ENCODE data around the gene FIGNL2.

Gene FIGNL2, protein sequence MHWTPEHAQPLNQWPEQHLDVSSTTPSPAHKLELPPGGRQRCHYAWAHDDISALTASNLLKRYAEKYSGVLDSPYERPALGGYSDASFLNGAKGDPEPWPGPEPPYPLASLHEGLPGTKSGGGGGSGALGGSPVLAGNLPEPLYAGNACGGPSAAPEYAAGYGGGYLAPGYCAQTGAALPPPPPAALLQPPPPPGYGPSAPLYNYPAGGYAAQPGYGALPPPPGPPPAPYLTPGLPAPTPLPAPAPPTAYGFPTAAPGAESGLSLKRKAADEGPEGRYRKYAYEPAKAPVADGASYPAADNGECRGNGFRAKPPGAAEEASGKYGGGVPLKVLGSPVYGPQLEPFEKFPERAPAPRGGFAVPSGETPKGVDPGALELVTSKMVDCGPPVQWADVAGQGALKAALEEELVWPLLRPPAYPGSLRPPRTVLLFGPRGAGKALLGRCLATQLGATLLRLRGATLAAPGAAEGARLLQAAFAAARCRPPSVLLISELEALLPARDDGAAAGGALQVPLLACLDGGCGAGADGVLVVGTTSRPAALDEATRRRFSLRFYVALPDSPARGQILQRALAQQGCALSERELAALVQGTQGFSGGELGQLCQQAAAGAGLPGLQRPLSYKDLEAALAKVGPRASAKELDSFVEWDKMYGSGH
- total RNA-seq: 0.42 to 2.1 (median 1.3) reads per million in 9 experiments

DNA sequence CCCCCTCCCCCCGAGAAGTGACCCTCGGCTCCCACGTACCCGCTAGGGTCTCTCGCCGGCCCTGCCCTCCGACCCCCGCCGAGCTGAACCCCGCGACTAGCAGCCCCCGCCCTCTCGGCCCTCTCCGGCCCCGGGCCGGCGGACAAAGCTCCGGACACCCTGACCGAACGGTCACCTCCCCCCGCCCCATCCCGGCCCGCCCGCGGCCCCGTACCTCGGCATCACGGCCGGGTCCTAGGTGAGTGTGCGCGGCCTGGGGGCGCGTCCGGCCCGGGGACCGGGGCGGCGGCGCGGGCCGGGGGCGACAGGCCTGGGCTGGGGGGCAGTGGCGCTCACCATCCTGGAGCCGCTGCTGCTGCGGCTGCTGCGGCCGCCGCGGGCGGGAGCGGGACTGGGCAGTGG lies at the start of gene FIGNL2:
TSS of gene FIGNL2 (minus strand) at position 393 of the 402 bp plus-strand sequence. CDS start 26,305 bp downstream, outside the sequence.
- no peaks in the 10 kb centered on the region for H3K9me3 Mint-ChIP-seq
- DNase-seq (no peak), ATAC-seq (replicated peaks) (no peak)
- H3K4me1 Mint-ChIP-seq (ENCODE audit: low read depth in 2 of 2): peaks cover 5 to 13% of the 10 kb centered on the region in 2 donors
- peak within 1 kb of the TSS; percentile 63 to 78 for H3K4me3 Mint-ChIP-seq
- peaks cover 50 to 75% of the 10 kb centered on the region in 2 donors for H3K27me3 Mint-ChIP-seq
- no peaks in the 10 kb centered on the region for H3K36me3 Mint-ChIP-seq (ENCODE audit: insufficient read depth)
- H3K27ac Mint-ChIP-seq: no peak within 1 kb of the TSS

DNA sequence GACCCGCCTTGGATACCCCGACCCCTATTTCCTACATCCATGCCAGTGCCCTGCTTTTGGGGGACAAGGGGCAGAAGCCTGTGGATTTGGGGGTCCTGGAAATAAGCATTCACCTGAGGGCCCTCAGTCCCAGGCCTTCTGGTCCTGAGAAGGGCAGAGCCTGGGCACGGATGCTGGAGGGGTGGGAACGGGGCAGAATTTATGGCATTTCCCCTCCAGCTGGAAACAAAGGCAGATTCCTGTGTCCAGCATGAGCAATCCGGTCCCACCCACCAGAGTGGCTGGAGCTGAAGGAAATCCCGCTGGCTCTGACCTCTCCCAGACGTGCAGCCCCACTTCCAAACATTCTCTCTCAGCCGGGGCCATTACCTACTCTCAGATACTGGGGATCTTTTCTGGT lies 48.7 kb upstream of the FIGNL2 start:
- H3K4me1 Mint-ChIP-seq (ENCODE audit: low read depth in 2 of 2): peaks cover 0 to 1% of the 10 kb centered on the region in 2 donors
- no peak overlapping the region for H3K4me3 Mint-ChIP-seq
- H3K36me3 Mint-ChIP-seq (ENCODE audit: insufficient read depth): no peaks in the 10 kb centered on the region
- no peak for DNase-seq
- H3K27me3 Mint-ChIP-seq: peaks cover 40 to 90% of the 10 kb centered on the region in 2 donors
- no peak for ATAC-seq (replicated peaks)
- no peaks in the 10 kb centered on the region for H3K9me3 Mint-ChIP-seq
- no peak overlapping the region for H3K27ac Mint-ChIP-seq

DNA sequence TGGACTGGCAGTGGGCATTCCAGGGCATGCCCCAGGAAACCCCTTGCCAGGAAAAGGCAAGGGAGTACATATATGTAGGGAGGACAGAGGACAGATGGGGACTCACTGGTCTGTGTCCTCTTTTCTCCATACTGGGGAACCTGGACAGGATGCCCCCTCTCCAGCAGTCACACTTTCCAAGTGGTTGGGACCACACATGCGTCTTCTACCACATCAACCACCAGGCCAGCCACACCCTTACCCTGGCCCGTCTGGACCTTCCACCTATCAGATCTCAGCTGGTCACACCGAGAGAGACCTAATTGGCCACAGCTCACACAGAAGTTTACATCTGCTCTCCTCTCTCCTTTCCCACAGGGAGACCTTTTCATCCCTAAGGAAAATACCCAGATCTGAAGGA lies 47.7 kb upstream of the FIGNL2 start:
- no peak overlapping the region for H3K4me3 Mint-ChIP-seq
- ATAC-seq (replicated peaks) (no peak), DNase-seq (no peak)
- H3K36me3 Mint-ChIP-seq (ENCODE audit: insufficient read depth): no peaks in the 10 kb centered on the region
- no peaks in the 10 kb centered on the region for H3K9me3 Mint-ChIP-seq
- H3K4me1 Mint-ChIP-seq (ENCODE audit: low read depth in 2 of 2): peaks cover 0 to 1% of the 10 kb centered on the region in 2 donors
- H3K27me3 Mint-ChIP-seq: peaks cover 33 to 84% of the 10 kb centered on the region in 2 donors
- H3K27ac Mint-ChIP-seq: no peak overlapping the region

DNA sequence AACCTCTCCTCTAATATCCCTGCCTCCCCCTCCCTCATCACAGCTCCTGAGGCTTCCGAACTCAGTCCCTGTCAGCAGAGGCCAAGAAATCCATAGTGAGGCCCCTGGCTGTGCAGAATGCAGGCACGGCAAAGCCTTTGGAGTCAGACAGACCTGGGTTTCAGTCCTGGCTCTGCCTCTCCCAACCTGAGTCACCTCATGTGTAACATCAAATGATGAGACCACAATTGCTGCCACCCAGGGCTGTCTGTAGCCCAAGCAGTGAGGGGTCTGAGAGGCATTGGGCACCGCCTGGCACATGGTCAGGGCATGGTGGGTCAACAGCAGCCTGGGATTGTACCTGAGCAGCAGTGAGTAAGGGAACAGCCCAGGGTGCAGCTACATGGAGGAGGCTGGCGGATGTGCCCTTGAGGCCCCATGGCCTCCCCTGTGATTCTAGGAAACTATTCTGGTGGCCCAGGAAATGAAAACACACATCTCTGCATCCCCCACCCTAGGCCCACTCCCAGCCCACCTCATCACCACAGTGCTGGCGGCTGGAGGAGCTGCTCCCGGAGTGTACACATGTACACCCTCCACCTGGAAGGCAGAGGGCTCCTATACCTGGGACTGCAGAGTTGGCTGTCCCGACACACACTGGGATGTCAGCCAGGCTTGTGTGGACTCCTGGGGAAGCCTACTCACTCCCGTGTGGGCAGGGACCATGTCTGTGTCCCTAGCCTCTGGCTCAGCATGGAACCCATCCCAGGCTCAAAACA lies 47.0 kb upstream of the FIGNL2 start:
- ATAC-seq (replicated peaks) (no peak), DNase-seq (no peak)
- H3K9me3 Mint-ChIP-seq: no peaks in the 10 kb centered on the region
- no peaks in the 10 kb centered on the region for H3K36me3 Mint-ChIP-seq (ENCODE audit: insufficient read depth)
- H3K4me3 Mint-ChIP-seq: no peak overlapping the region
- H3K27me3 Mint-ChIP-seq: peaks cover 30 to 86% of the 10 kb centered on the region in 2 donors
- H3K27ac Mint-ChIP-seq: no peak overlapping the region
- peaks cover 0 to 1% of the 10 kb centered on the region in 2 donors for H3K4me1 Mint-ChIP-seq (ENCODE audit: low read depth in 2 of 2)

DNA sequence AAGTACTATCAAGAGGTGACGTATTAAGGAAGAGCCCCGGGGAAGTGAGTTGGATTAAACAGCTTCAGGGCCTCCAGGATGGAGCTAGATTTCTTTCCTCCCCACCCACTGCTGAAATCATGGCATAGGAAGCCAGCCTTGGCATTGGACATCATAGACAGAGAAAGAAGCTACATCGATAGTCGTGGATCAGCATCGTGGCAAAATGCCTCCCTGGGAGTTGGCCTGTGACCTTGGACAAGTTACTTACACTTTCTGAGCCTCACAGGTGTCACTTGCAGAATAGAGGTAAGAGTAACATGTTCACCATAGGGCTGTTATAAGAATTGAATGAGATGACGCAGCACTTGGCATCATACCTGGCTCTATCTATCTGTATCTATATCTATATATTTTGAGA lies 45.3 kb upstream of the FIGNL2 start:
- no peak for ATAC-seq (replicated peaks)
- Mint-ChIP-seq H3K36me3 (ENCODE audit: insufficient read depth) (no peaks in the 10 kb centered on the region), H3K27me3 (peaks cover 30 to 89% of the 10 kb centered on the region in 2 donors), H3K9me3 (no peaks in the 10 kb centered on the region), H3K27ac (no peak overlapping the region), H3K4me3 (no peak overlapping the region), H3K4me1 (ENCODE audit: low read depth in 2 of 2) (peaks cover 0 to 1% of the 10 kb centered on the region in 2 donors)
- DNase-seq: no peak

DNA sequence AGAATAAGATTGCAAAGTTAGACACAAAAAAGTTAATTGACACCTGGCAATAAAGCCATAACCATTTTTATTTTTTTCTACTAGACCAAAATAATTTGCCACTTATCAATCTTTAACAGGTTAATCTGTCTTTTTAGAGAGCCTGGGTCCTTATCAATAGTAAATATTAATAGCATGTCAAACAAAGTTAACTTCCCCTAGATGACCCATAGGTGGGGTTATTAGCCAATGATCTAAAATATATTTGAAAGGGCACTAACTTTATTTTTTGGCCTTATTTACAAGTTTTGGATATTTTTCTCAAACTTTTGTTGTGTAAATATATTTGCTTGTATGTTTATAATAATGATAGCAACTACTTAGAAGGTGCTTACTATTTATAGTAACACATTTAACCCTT lies 43.3 kb upstream of the FIGNL2 start:
- peaks cover 22 to 81% of the 10 kb centered on the region in 2 donors for H3K27me3 Mint-ChIP-seq
- H3K9me3 Mint-ChIP-seq: no peaks in the 10 kb centered on the region
- DNase-seq: no peak
- H3K4me1 Mint-ChIP-seq (ENCODE audit: low read depth in 2 of 2): peaks cover 0 to 1% of the 10 kb centered on the region in 2 donors
- H3K27ac Mint-ChIP-seq: no peak overlapping the region
- H3K36me3 Mint-ChIP-seq (ENCODE audit: insufficient read depth): no peaks in the 10 kb centered on the region
- ATAC-seq (replicated peaks): no peak
- H3K4me3 Mint-ChIP-seq: no peak overlapping the region

DNA sequence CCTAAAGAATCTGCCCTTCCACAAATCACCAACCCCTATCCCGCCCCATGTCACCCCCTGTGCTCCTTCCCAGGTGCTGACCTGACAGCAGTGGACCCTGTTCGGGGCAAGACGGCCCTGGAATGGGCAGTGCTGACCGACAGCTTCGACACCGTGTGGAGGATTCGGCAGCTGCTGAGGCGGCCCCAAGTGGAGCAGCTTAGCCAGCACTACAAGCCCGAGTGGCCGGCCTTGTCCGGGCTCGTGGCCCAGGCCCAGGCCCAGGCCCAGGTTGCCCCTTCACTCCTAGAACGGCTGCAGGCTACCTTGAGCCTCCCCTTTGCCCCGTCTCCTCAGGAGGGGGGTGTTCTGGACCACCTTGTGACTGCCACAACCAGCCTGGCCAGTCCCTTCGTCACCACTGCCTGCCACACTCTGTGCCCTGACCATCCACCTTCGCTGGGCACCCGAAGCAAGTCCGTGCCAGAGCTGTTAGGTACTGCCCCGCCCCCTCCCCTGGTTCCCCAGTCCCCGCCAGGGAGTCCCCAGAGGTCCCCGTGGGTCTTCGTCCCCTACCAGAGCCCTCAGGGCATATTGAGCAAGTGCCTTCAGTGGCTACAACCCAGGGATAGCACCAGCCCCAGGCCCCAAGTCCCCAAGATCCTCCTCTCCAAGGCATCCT lies 42.1 kb upstream of the FIGNL2 start:
- no peak for DNase-seq
- H3K9me3 Mint-ChIP-seq: no peaks in the 10 kb centered on the region
- peaks cover 7 to 8% of the 10 kb centered on the region in 2 donors for H3K4me1 Mint-ChIP-seq (ENCODE audit: low read depth in 2 of 2)
- peaks cover 12 to 69% of the 10 kb centered on the region in 2 donors for H3K27me3 Mint-ChIP-seq
- no peaks in the 10 kb centered on the region for H3K36me3 Mint-ChIP-seq (ENCODE audit: insufficient read depth)
- no peak for ATAC-seq (replicated peaks)
- H3K27ac Mint-ChIP-seq: no peak overlapping the region
- H3K4me3 Mint-ChIP-seq: no peak overlapping the region

DNA sequence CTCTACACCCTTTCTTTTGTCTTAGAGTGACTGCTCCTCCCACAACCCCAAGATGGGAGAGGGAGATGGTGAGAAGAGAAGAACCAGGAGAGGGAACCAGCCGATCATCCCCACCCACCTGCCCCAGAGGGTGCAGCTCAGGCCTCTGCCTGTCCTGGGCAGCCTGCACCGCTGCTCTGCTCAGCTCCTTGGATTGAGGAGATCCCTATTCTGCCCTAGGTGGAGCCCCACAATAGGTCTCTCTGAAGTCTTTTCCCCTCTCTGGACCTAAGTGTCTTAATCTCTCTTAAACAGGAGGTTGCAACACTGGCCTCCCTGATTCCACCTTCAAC lies 41.6 kb upstream of the FIGNL2 start:
- Mint-ChIP-seq H3K27me3 (peaks cover 7 to 63% of the 10 kb centered on the region in 2 donors), H3K4me1 (ENCODE audit: low read depth in 2 of 2) (peaks cover 7 to 8% of the 10 kb centered on the region in 2 donors), H3K27ac (no peak overlapping the region), H3K9me3 (no peaks in the 10 kb centered on the region), H3K36me3 (ENCODE audit: insufficient read depth) (no peaks in the 10 kb centered on the region), H3K4me3 (no peak overlapping the region)
- DNase-seq: no peak
- ATAC-seq (replicated peaks): no peak

DNA sequence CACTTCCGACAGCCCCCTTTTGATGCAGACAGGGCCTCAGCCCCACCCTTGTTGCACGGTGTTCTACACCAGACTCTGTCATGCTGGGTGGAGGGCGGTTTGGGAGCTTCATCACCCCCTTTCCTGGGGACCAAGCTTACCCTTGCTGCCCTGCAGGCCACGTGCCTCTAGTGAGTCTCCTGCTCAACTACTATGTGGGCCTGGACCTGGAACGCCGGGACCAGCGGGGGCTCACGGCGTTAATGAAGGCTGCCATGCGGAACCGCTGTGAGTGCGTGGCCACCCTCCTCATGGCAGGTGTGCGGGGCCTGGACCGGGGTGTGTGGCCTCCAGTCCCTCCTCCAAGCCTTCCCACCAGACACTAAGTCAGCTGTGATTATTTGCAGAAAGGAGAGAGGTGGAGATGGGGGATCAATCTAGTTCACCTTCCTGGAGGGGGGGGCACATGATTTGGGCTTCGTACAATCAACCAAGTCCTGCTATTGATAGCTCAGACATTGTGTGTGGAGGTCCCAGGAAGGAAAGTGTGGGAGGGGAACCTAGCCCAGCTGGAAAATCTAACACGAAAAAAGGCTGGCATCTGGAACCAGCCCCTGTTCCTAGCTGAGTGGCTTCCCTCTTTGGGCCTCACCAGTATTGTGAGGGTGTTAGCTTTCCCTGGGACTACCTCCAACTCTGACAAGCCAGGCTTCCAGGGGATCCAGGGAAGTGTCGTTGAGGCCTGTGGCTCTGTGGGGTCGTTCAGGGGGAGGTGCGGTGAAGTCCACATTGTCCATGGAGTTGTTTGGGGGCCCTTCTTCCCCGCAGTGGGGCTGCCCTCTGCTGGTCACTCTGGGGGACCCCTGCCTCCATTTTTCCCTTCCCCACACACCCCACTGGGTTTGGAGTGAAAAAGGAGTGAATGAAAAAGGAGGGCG lies 41.0 kb upstream of the FIGNL2 start:
- ATAC-seq (replicated peaks): no peak

DNA sequence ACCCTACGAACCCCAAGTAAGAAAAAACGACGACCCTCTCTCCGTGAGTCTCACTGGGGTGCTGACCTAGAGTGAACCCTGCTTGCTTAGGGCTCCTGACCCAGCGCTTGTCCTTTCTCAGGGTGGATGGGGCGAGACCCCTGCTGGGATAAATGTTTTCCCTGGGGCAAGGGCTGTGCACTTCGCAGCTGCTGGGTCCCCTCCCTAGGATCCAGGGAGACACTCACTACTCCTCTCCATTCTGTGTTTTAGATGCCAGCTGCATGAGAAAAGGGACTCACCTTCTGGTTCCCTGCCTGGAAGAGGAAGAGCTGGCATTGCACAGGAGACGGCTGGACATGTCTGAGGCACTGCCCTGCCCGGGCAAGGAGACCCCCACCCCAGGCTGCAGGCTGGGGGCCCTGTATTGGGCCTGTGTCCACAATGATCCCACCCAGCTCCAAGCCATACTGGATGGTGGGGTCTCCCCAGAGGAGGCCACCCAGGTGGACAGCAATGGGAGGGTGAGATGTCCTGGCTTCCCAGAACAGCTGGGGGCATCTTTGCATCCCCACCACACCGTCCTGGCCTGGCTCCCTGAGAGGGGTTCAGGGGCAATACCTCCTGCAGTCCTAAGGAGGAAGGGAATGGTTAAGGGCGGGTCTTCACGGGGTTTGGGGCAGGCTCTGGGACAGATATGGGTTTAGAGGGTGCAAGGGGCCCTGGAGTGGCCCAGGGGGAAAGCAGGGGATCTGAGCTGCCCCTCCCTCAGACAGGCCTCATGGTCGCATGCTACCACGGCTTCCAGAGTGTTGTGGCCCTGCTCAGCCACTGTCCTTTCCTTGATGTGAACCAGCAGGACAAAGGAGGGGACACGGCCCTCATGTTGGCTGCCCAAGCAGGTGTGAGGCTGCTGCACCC lies 40.0 kb upstream of the FIGNL2 start:
- H3K9me3 Mint-ChIP-seq: no peaks in the 10 kb centered on the region
- H3K27ac Mint-ChIP-seq: no peak overlapping the region
- peaks cover 7 to 8% of the 10 kb centered on the region in 2 donors for H3K4me1 Mint-ChIP-seq (ENCODE audit: low read depth in 2 of 2)
- H3K36me3 Mint-ChIP-seq (ENCODE audit: insufficient read depth): no peaks in the 10 kb centered on the region
- DNase-seq (no peak), ATAC-seq (replicated peaks) (no peak)
- H3K4me3 Mint-ChIP-seq: no peak overlapping the region
- H3K27me3 Mint-ChIP-seq: peaks cover 6 to 48% of the 10 kb centered on the region in 2 donors

More for the DNA sequence above, 41.0 kb upstream of the FIGNL2 start:
- Mint-ChIP-seq H3K4me3 (no peak overlapping the region), H3K36me3 (ENCODE audit: insufficient read depth) (no peaks in the 10 kb centered on the region), H3K4me1 (ENCODE audit: low read depth in 2 of 2) (peaks cover 7 to 8% of the 10 kb centered on the region in 2 donors), H3K27ac (no peak overlapping the region), H3K27me3 (peaks cover 6 to 57% of the 10 kb centered on the region in 2 donors), H3K9me3 (no peaks in the 10 kb centered on the region)
- no peak for DNase-seq

DNA sequence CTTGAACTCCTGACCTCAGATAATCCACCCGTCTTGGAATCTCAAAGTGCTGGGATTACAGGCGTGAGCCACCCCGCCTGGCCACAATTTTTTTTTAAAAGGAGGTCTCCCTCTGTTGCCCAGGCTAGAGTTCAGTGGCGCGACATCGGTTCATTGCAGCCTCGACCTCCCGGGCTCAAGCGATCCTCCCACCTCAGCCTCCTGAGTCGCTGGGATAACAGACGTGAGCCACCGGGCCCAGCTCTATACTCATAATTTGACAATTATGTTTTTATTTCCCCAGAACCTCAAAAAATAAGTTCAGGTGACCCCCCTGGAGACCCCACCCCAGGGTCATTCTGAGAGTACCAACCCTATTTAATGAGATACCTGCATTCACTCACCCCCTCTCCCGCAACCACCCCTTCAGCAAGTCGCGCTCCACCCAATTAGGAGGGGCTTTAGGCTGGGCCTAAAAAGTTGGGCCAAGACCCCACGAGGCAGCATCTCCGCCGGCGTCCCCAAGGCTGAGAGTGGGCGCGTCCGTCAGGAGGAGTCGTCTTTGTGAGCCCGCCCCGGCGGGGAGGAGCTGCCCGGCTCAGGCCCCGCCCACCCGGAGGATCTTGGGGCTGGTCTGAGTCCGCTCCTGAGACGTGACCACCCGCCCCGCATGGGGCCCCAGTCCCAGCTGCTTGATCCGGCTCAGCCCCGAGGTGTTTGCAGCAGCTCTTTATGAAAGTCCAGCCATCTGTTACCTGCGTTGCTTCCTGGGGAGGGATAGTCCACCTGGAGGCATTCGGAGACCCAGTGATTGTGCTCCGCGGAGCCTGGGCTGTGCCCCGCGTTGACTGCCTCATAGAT lies 39.2 kb upstream of the FIGNL2 start, which contains the start of gene ANKRD33:
TSS of gene ANKRD33 (plus strand) at position 628 of the 840 bp plus-strand sequence. CDS start at position 712, 84 bp downstream.
- DNase-seq (no peak), ATAC-seq (replicated peaks) (no peak)
- no peaks in the 10 kb centered on the region for H3K9me3 Mint-ChIP-seq
- no peak within 1 kb of the TSS for H3K27ac Mint-ChIP-seq
- peaks cover 7 to 8% of the 10 kb centered on the region in 2 donors for H3K4me1 Mint-ChIP-seq (ENCODE audit: low read depth in 2 of 2)
- H3K4me3 Mint-ChIP-seq: no peak within 1 kb of the TSS
- H3K27me3 Mint-ChIP-seq: peaks cover 2 to 39% of the 10 kb centered on the region in 2 donors
- H3K36me3 Mint-ChIP-seq (ENCODE audit: insufficient read depth): no peaks in the 10 kb centered on the region
